HCEC 1CT (cell line): ENCODE measurements around the gene NBL1.

Source experiments
- DNase-seq: peaks from one replicate; pipeline ENCODE4 v3.0.0-alpha.2; 2017

NBL1 gene

GRCh38 chr1:19705464-19705863, 61.4 kb downstream of the NBL1 start:
- no peak for DNase-seq

- DNase-seq: no peak
These were observed 62.0 kb downstream of the NBL1 start for GRCh38 chr1:19706136-19706535.
